H1 (cell line): Measurements from ENCODE around the gene MARCHF10. TPM values are rescaled to one million over a fixed set of nuclear protein-coding genes. Genes with fewer than 3 reads are reported as not detected.

Experiments
- EGR1 ChIP-seq: IDR thresholded peaks from 2 replicates; pipeline ENCODE4 v1.6.1; 2011; ENCODE audit warnings: low read depth, low read length, borderline replicate concordance
- HDAC2 ChIP-seq, 2 experiments: fragments of 300-600 bp in 1 of 2; sonication (generic) in 1 of 2; IDR thresholded peaks; 2 replicates each; pipeline ENCODE4 v1.6.1; 2011 to 2012; ENCODE audit warnings: low read depth in 2 of 2, low read length in 2 of 2, mild to moderate bottlenecking in 2 of 2, moderate library complexity in 2 of 2, borderline replicate concordance in 1 of 2, inconsistent platforms in 1 of 2
- POU5F1 ChIP-seq: IDR thresholded peaks from 2 replicates; pipeline ENCODE4 v1.6.1; 2011; ENCODE audit warnings: low read depth, mild to moderate bottlenecking, low read length, moderate library complexity
- polyA plus RNA-seq, 7 experiments: library from polyadenylated mRNA; depleted of rRNA in 3 of 7; stranded (reverse) in 5 of 7; unstranded in 2 of 7; fragments of >200 nt in 5 of 7; fragments of 200-250 nt in 2 of 7; gene quantifications; 1 replicate in 5 of 7; 2 replicates in 1 of 7; 4 replicates in 1 of 7; pipeline versions ENCODE4 v1.2.1 to v1.2.3, GENCODE V29; 2011 to 2013; ENCODE audit warnings: missing spikeins in 2 of 7, mixed read lengths in 2 of 7
- total RNA-seq: library from RNA; stranded (reverse); fragmentation: NEBNext Ultra II Directional; extraction: Animal tissue kit (Norgen Biotek cat#: 25700); gene quantifications from 2 replicates; pipeline ENCODE4 v1.2.1, GENCODE V29; 2021

Gene MARCHF10
- total and polyA plus RNA-seq, 2 of the 8 experiments (the other 6 are each of a cell fraction or from before 2014, with no cell fraction given), result 0.48 to 0.73 TPM

GRCh38 chr17:62787366-62787765, 20.7 kb downstream of the MARCHF10 start (continued):
- no peak for TF ChIP-seq HDAC2 (IDR thresholded peaks at IDR 0.05; ENCODE audit: borderline replicate concordance in 1 of 2, low read depth in 2 of 2, low read length in 2 of 2)
- no peak for TF ChIP-seq EGR1
- TF ChIP-seq POU5F1, result no peak
